Medulla oblongata (tissue), 1 donor: ENCODE results near the gene CIROP.
A peak's percentile ranks its signal among the peaks of the same experiment; 100 is the strongest.

Source experiments
- DNase-seq: peaks from one replicate; pipeline ENCODE4 v3.0.0-alpha.2; 2015; ENCODE audit errors: extremely low spot score

The CIROP gene

GRCh38 chr14:23104591-23105347 is at the start of gene CIROP:
Gene CIROP, minus strand, starts transcription at chr14:23104989. Its CDS starts 69 bp downstream, at chr14:23104920.
- no peak for DNase-seq

GRCh38 chr14:23153851-23154796 is 49.3 kb upstream of the CIROP start:
- DNase-seq: no peak

GRCh38 chr14:23151342-23151741 is 46.6 kb upstream of the CIROP start:
- no peak for DNase-seq

- no peak for DNase-seq
These were observed 45.0 kb upstream of the CIROP start for GRCh38 chr14:23149745-23150144.

GRCh38 chr14:23148591-23149249 is 43.9 kb upstream of the CIROP start:
- no peak for DNase-seq

GRCh38 chr14:23147676-23148075 is 42.9 kb upstream of the CIROP start:
- DNase-seq: peak; percentile 46

- DNase-seq: no peak
These were observed 42.2 kb upstream of the CIROP start for GRCh38 chr14:23146980-23147379.

GRCh38 chr14:23146351-23146910 is 41.6 kb upstream of the CIROP start:
- DNase-seq: no peak

- DNase-seq: no peak
These were observed 41.1 kb upstream of the CIROP start for GRCh38 chr14:23145794-23146350.

GRCh38 chr14:23143911-23144310 is 39.1 kb upstream of the CIROP start:
- DNase-seq: no peak

- no peak for DNase-seq
These were observed 38.0 kb upstream of the CIROP start for GRCh38 chr14:23142826-23143225.

- DNase-seq: no peak
These were observed 37.1 kb upstream of the CIROP start for GRCh38 chr14:23141706-23142444.

GRCh38 chr14:23140371-23140770 is 35.6 kb upstream of the CIROP start:
- no peak for DNase-seq

GRCh38 chr14:23139874-23140273 is 35.1 kb upstream of the CIROP start:
- DNase-seq: no peak

- no peak for DNase-seq
These were observed 33.2 kb upstream of the CIROP start for GRCh38 chr14:23137813-23138535.

- DNase-seq: no peak
These were observed 32.5 kb upstream of the CIROP start for GRCh38 chr14:23137192-23137812.

GRCh38 chr14:23136566-23137133 is 31.9 kb upstream of the CIROP start:
- DNase-seq: no peak

GRCh38 chr14:23132970-23133369 is 28.2 kb upstream of the CIROP start:
- no peak for DNase-seq

- DNase-seq: no peak
These were observed 26.7 kb upstream of the CIROP start for GRCh38 chr14:23131482-23131881.
